ENCODE results near the gene OTUD6A.

OTUD6A gene

GRCh38 chrX:70062076-70062475, at the start of gene OTUD6A:
TSS of gene OTUD6A (plus strand) at chrX:70062457. CDS start at chrX:70062525, 68 bp downstream.
- DNase-seq: no peak

- no peak for DNase-seq
Observed at GRCh38 chrX:70012756-70013155, 49.5 kb upstream of the OTUD6A start.

- DNase-seq: no peak
Observed at GRCh38 chrX:70013466-70014381, 48.5 kb upstream of the OTUD6A start.

GRCh38 chrX:70016513-70016912, 45.7 kb upstream of the OTUD6A start:
- DNase-seq: peak in 1 of 2 donors; percentile 19

- DNase-seq: no peak
Observed at GRCh38 chrX:70022616-70023015, 39.6 kb upstream of the OTUD6A start.

GRCh38 chrX:70025464-70025863, 36.8 kb upstream of the OTUD6A start:
- DNase-seq: no peak

GRCh38 chrX:70026112-70026850, 36.0 kb upstream of the OTUD6A start:
- DNase-seq: no peak

GRCh38 chrX:70026851-70027200, 35.4 kb upstream of the OTUD6A start:
- no peak for DNase-seq

GRCh38 chrX:70029863-70030262, 32.4 kb upstream of the OTUD6A start:
- DNase-seq: no peak

GRCh38 chrX:70030301-70030767, 31.9 kb upstream of the OTUD6A start:
- DNase-seq: peak; percentile 19 to 56

- no peak for DNase-seq
Observed at GRCh38 chrX:70032792-70033191, 29.5 kb upstream of the OTUD6A start.

- DNase-seq: peak in 1 of 2 donors; percentile 10
Observed at GRCh38 chrX:70033348-70034051, 28.8 kb upstream of the OTUD6A start.

GRCh38 chrX:70034646-70035045, 27.6 kb upstream of the OTUD6A start:
- DNase-seq: no peak

- DNase-seq: no peak
Observed at GRCh38 chrX:70038515-70038914, 23.7 kb upstream of the OTUD6A start.

GRCh38 chrX:70038951-70039350, 23.3 kb upstream of the OTUD6A start:
- DNase-seq: no peak

- DNase-seq: no peak
Observed at GRCh38 chrX:70039758-70040157, 22.5 kb upstream of the OTUD6A start.

GRCh38 chrX:70041993-70042392, 20.3 kb upstream of the OTUD6A start:
- no peak for DNase-seq

- DNase-seq: no peak
Observed at GRCh38 chrX:70042399-70043371, 19.6 kb upstream of the OTUD6A start.

GRCh38 chrX:70043685-70044084, 18.6 kb upstream of the OTUD6A start:
- DNase-seq: no peak

- DNase-seq: no peak
Observed at GRCh38 chrX:70044541-70045245, 17.6 kb upstream of the OTUD6A start.

GRCh38 chrX:70046978-70047377, 15.3 kb upstream of the OTUD6A start:
- no peak for DNase-seq

Measured in CD4-positive, alpha-beta T cell treated with Interferon alpha-2 for 1 hour (primary cell).